Measurements from ENCODE around the gene CCNQ.

GRCh38 chrX:153557618-153558355 lies 41.2 kb downstream of the CCNQ start:
- no peak for TF ChIP-seq POLR2AphosphoS5 (IDR thresholded peaks at IDR 0.05; ENCODE audit: low read depth, low read length)
- no peak for TF ChIP-seq REST (IDR thresholded peaks at IDR 0.05; ENCODE audit: insufficient read depth in 1 of 2, low read depth in 2 of 2, low read length in 2 of 2)
- TF ChIP-seq TAF1 (IDR thresholded peaks at IDR 0.05; ENCODE audit: borderline replicate concordance, insufficient read depth, low read length) = no peak
- TF ChIP-seq SIN3A (IDR thresholded peaks at IDR 0.05; ENCODE audit: borderline replicate concordance, insufficient read depth, low read length) = no peak
- no peak for TF ChIP-seq FOXP2 (optimal IDR thresholded peaks at IDR 0.05; ENCODE audit: borderline replicate concordance, extremely low read depth, extremely low read length, insufficient read depth)

All from PFSK-1 (cell line).